CD8-positive, alpha-beta memory T cell (primary cell): ENCODE measurements around the gene BCL2L15. TPM values are rescaled to one million over a fixed set of nuclear protein-coding genes. Genes with fewer than 3 reads are reported as not detected.

Experiments
- CTCF ChIA-PET: fragments of 350-600 bp; sonication (Branson Sonifier 250); formaldehyde crosslinking; loops from one replicate; lab custom pipeline; 2021; ENCODE audit warnings: antibody characterized with exemption; lab: Charles Lee
- POLR2A ChIA-PET: fragments of 350-600 bp; sonication (Branson Sonifier 250); formaldehyde crosslinking; loops from one replicate; lab custom pipeline; 2021; ENCODE audit warnings: antibody characterized with exemption; lab: Charles Lee
- DNase-seq, 5 donors: peaks; one replicate each; pipeline versions ENCODE4 v3.0.0 to v3.0.0-alpha.2; 2020 to 2022; ENCODE audit warnings: mixed read lengths in 1 of 5
- H3K27ac ChIP-seq: one replicate; pipeline ENCODE4 v1.7.0; 2013; ENCODE audit warnings: low read depth, mild to moderate bottlenecking, low read length, moderate library complexity
- H3K27me3 ChIP-seq: 2 replicates; pipeline ENCODE4 v1.7.0; 2013; ENCODE audit warnings: low read length, mild to moderate bottlenecking; ENCODE audit not compliant: insufficient read depth, poor library complexity, severe bottlenecking
- H3K36me3 ChIP-seq: 2 replicates; pipeline ENCODE4 v1.7.0; 2013; ENCODE audit warnings: mild to moderate bottlenecking, low read length, moderate library complexity; ENCODE audit not compliant: insufficient read depth
- H3K4me1 ChIP-seq: 2 replicates; pipeline ENCODE4 v1.7.0; 2013; ENCODE audit warnings: mild to moderate bottlenecking, low read length, moderate library complexity; ENCODE audit not compliant: insufficient read depth
- H3K4me3 ChIP-seq: 2 replicates; pipeline ENCODE4 v1.7.0; 2013; ENCODE audit warnings: mild to moderate bottlenecking, low read length
- H3K9me3 ChIP-seq: 2 replicates; pipeline ENCODE4 v1.7.0; 2013; ENCODE audit warnings: mild to moderate bottlenecking, low read length
- H3K27ac Mint-ChIP-seq, 8 donors: one replicate each; pipeline ENCODE4 v1.8.0; 2020 to 2021; ENCODE audit warnings: mixed read lengths in 8 of 8, mild to moderate bottlenecking in 6 of 8, inconsistent platforms in 3 of 8, moderate library complexity in 3 of 8
- H3K27me3 Mint-ChIP-seq, 2 donors: one replicate each; pipeline ENCODE4 v1.8.0; 2020 to 2021; ENCODE audit warnings: mixed read lengths in 2 of 2, mild to moderate bottlenecking in 1 of 2, moderate library complexity in 1 of 2
- H3K36me3 Mint-ChIP-seq, 3 donors: one replicate each; pipeline ENCODE4 v1.8.0; 2020 to 2021; ENCODE audit warnings: mixed read lengths in 3 of 3, inconsistent platforms in 1 of 3, mild to moderate bottlenecking in 1 of 3
- H3K4me1 Mint-ChIP-seq, 3 donors: one replicate each; pipeline ENCODE4 v1.8.0; 2020 to 2021; ENCODE audit warnings: mixed read lengths in 3 of 3, inconsistent platforms in 1 of 3, mild to moderate bottlenecking in 1 of 3
- H3K4me3 Mint-ChIP-seq, 7 donors: one replicate each; pipeline ENCODE4 v1.8.0; 2020 to 2021; ENCODE audit warnings: mixed read lengths in 7 of 7, mild to moderate bottlenecking in 6 of 7, moderate library complexity in 4 of 7, inconsistent platforms in 2 of 7
- H3K9me3 Mint-ChIP-seq, 5 donors: one replicate each; pipeline ENCODE4 v1.8.0; 2020 to 2022; ENCODE audit warnings: mixed read lengths in 5 of 5, mild to moderate bottlenecking in 3 of 5, moderate library complexity in 2 of 5, inconsistent platforms in 1 of 5
- polyA plus RNA-seq: library from polyadenylated mRNA; unstranded; fragments of 300-500 nt; fragmentation: Illumina TruSeq; gene quantifications from one replicate; pipeline ENCODE4 v1.2.3, GENCODE V29; 2021
- total RNA-seq, 2 experiments: library from RNA; stranded (reverse); gene quantifications; one replicate each; pipeline ENCODE4 v1.2.3, GENCODE V29; 2021

Gene BCL2L15
- total and polyA plus RNA-seq, 3 experiments from 2014 or later: 1.2 to 1.9 TPM; not detected in 1

GRCh38 chr1:113930499-113931161 is 43.2 kb upstream of the BCL2L15 start:
- ChIA-PET POLR2A (interaction anchor here (0.6 to 4.3 kb wide), 14 partner anchors 10 to 173 kb away, joined by 3 to 95 read pairs (median 5); partner anchors contain the start of genes AP4B1, DCLRE1B, PHTF1 and RSBN1), CTCF (interaction anchor here (0.8 to 9.7 kb wide), 15 partner anchors 9 to 352 kb away, joined by 3 to 95 read pairs (median 5); partner anchors contain the start of genes AP4B1, DCLRE1B and RSBN1)
- peak; percentile 61 to 91 (median 88) for DNase-seq
- no peaks in the 10 kb centered on the region for H3K9me3 Mint-ChIP-seq
- H3K27ac ChIP-seq: peak overlapping the region; percentile 99
- peaks cover 54% of the 10 kb centered on the region for H3K4me1 ChIP-seq
- no peaks in the 10 kb centered on the region for H3K9me3 ChIP-seq
- peak overlapping the region; percentile 97 to 99 (median 99) for H3K27ac Mint-ChIP-seq
- peaks cover 61 to 73% (median 69%) of the 10 kb centered on the region in 3 donors for H3K4me1 Mint-ChIP-seq
- H3K36me3 ChIP-seq: no peaks in the 10 kb centered on the region
- peaks cover 0 to 12% of the 10 kb centered on the region in 2 donors for H3K27me3 Mint-ChIP-seq
- peak overlapping the region; percentile 90 to 100 (median 95) for H3K4me3 Mint-ChIP-seq
- no peaks in the 10 kb centered on the region for H3K27me3 ChIP-seq
- H3K36me3 Mint-ChIP-seq: peaks cover 2 to 37% (median 3%) of the 10 kb centered on the region in 3 donors
- peak overlapping the region; percentile 89 for H3K4me3 ChIP-seq

DNA sequence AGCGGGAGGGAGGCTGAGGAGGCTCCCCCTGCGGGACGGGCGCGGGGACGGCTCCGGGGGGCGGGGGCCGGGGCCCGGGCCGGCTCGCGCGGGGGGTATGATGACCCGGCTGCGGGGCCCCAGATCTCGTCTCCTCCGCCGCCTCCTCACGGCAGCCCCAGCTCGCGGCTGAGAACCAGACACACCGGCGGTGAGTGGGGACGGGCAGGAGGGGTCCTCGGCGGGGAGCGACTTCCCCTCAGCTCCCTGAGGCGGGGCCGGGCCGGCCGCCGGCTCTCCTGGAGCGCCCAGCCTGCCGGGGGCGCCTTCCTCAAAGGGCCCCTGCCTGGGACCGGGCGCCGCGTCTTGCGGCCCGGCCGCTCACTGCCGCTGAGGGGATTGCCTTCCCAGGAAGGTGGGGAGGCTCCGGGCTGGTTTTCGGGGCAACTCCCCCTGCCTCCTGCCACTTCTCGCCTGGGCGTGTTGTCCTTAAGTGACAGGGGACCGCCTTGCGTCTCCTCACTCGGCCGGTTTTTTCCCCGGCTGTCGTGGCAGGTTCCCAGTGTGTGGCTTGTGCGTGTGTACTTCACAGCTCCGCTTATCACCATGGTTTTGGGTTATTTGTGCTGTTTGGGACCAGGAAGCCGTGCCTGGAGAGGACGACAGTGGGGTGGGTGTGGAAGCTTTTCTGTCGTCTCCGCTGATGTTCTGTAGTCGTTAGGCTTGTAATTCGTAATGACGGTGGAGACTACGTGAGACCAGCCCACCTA is 42.5 kb upstream of the BCL2L15 start:
- H3K4me1 Mint-ChIP-seq: peaks cover 55 to 66% (median 62%) of the 10 kb centered on the region in 3 donors
- ChIA-PET CTCF (interaction anchor here (0.8 to 9.7 kb wide), 19 partner anchors 10 to 353 kb away, joined by 3 to 95 read pairs (median 5); partner anchors contain the start of genes AP4B1, DCLRE1B and RSBN1), POLR2A (interaction anchor here (0.6 to 4.3 kb wide), 19 partner anchors 11 to 581 kb away, joined by 3 to 95 read pairs (median 5); partner anchors contain the start of genes AP4B1, DCLRE1B, PHTF1 and RSBN1)
- H3K36me3 Mint-ChIP-seq: peaks cover 2 to 31% (median 3%) of the 10 kb centered on the region in 3 donors
- no peaks in the 10 kb centered on the region for H3K9me3 Mint-ChIP-seq
- H3K27me3 Mint-ChIP-seq: peaks cover 0 to 12% of the 10 kb centered on the region in 2 donors
- H3K4me1 ChIP-seq: peaks cover 48% of the 10 kb centered on the region
- DNase-seq: peak; percentile 64 to 90 (median 86)
- peak overlapping the region; percentile 97 to 99 (median 99) for H3K27ac Mint-ChIP-seq
- peak overlapping the region; percentile 99 for H3K27ac ChIP-seq
- H3K27me3 ChIP-seq: no peaks in the 10 kb centered on the region
- no peaks in the 10 kb centered on the region for H3K36me3 ChIP-seq
- H3K4me3 ChIP-seq: peak overlapping the region; percentile 89
- peak overlapping the region; percentile 90 to 100 (median 95) for H3K4me3 Mint-ChIP-seq
- no peaks in the 10 kb centered on the region for H3K9me3 ChIP-seq

DNA sequence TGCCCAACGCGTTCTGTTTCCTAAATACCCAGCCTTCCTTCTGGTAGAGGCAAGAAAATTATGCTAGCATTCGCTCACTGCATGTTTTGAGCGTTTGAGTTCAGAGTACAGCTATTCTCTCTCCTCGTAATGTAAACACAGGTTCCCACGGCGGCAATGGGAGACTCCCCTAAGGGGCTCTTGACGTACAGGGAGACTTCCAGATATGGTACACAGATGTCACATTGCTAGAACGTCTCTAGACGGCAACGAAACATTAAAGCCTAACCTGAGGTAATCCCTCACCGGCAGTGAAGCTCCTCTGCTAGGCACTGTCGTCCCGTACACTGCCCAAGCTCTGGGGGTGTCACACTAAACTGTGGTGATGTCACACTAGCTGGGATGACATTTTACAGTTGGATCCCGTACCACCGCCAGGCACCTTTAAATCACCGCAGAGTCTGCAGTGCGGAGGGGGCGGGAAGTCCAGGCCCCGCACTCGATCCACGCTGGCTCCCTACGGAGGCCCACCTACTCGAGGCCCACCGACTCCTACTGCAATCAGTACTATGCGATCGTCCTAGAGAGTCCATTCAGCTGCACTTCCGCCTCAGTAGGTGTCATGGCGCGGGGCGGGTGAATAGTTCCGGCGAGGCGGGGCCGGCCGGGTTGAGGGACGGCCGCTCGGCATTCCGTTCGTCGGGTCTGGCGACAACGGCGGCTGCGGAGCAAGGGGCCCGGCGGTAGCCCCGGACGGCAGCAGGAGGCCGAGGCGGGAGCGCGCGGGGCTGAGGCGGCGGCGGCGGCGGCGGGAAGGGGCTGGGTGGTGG is 41.8 kb upstream of the BCL2L15 start, which contains the start of gene HIPK1:
HIPK1 (plus strand) TSS at position 384 of the 809 bp plus-strand sequence.
- H3K4me1 Mint-ChIP-seq: peaks cover 51 to 58% (median 55%) of the 10 kb centered on the region in 3 donors
- peak within 1 kb of the TSS; percentile 92 for H3K4me3 ChIP-seq
- ChIA-PET POLR2A (interaction anchor here (0.6 to 4.3 kb wide), 14 partner anchors 11 to 582 kb away, joined by 3 to 95 read pairs (median 6); partner anchors contain the start of genes AP4B1, DCLRE1B, RSBN1 and TRIM33), CTCF (interaction anchor here (0.7 to 9.7 kb wide), 14 partner anchors 11 to 354 kb away, joined by 3 to 95 read pairs (median 6); partner anchors contain the start of genes AP4B1, DCLRE1B, PHTF1 and RSBN1)
- H3K36me3 Mint-ChIP-seq: peaks cover 2 to 28% (median 3%) of the 10 kb centered on the region in 3 donors
- DNase-seq: peak; percentile 87 to 94 (median 90)
- peaks cover 0 to 12% of the 10 kb centered on the region in 2 donors for H3K27me3 Mint-ChIP-seq
- peak within 1 kb of the TSS; percentile 94 to 100 (median 99) for H3K4me3 Mint-ChIP-seq
- peak within 1 kb of the TSS; percentile 99 for H3K27ac ChIP-seq
- peaks cover 40% of the 10 kb centered on the region for H3K4me1 ChIP-seq
- H3K9me3 ChIP-seq: no peaks in the 10 kb centered on the region
- H3K27me3 ChIP-seq: no peaks in the 10 kb centered on the region
- H3K9me3 Mint-ChIP-seq: no peaks in the 10 kb centered on the region
- H3K27ac Mint-ChIP-seq: peak within 1 kb of the TSS; percentile 98 to 100 (median 100)
- no peaks in the 10 kb centered on the region for H3K36me3 ChIP-seq

- peaks cover 0 to 12% of the 10 kb centered on the region in 2 donors for H3K27me3 Mint-ChIP-seq
- H3K27ac Mint-ChIP-seq: peak overlapping the region; percentile 98 to 100 (median 100)
- H3K4me1 Mint-ChIP-seq: peaks cover 44 to 51% (median 47%) of the 10 kb centered on the region in 3 donors
- ChIA-PET CTCF (interaction anchor here (0.7 to 9.7 kb wide), 12 partner anchors 10 to 170 kb away, joined by 3 to 95 read pairs (median 8); partner anchors contain the start of genes AP4B1, DCLRE1B, PHTF1 and RSBN1), POLR2A (interaction anchor here (0.8 to 4.3 kb wide), 8 partner anchors 12 to 413 kb away, joined by 3 to 95 read pairs (median 18); partner anchors contain the start of genes AP4B1, DCLRE1B and RSBN1)
- H3K27me3 ChIP-seq: no peaks in the 10 kb centered on the region
- peaks cover 0 to 22% (median 2%) of the 10 kb centered on the region in 3 donors for H3K36me3 Mint-ChIP-seq
- peak overlapping the region; percentile 99 for H3K27ac ChIP-seq
- peak overlapping the region; percentile 92 for H3K4me3 ChIP-seq
- no peaks in the 10 kb centered on the region for H3K9me3 ChIP-seq
- no peak for DNase-seq
- peak overlapping the region; percentile 94 to 100 (median 99) for H3K4me3 Mint-ChIP-seq
- H3K36me3 ChIP-seq: no peaks in the 10 kb centered on the region
- H3K4me1 ChIP-seq: peaks cover 32% of the 10 kb centered on the region
- no peaks in the 10 kb centered on the region for H3K9me3 Mint-ChIP-seq
These were observed 41.0 kb upstream of the BCL2L15 start for GRCh38 chr1:113928187-113928930.

- Mint-ChIP-seq H3K36me3 (peaks cover 0 to 7% (median 0%) of the 10 kb centered on the region in 3 donors), H3K27ac (peak overlapping the region in 2 of 8 donors; percentile 10 to 43), H3K4me1 (peaks cover 14 to 18% (median 15%) of the 10 kb centered on the region in 3 donors), H3K27me3 (peaks cover 4 to 6% of the 10 kb centered on the region in 2 donors), H3K4me3 (no peak overlapping the region), H3K9me3 (no peaks in the 10 kb centered on the region)
- DNase-seq: no peak
- no peak overlapping the region for H3K4me3 ChIP-seq
- ChIA-PET POLR2A (interaction anchor here (0.8 kb wide), 1 partner anchor 54 kb away, joined by 4 read pairs; no protein-coding TSS in a partner anchor), CTCF (no interaction called here)
- no peak overlapping the region for H3K27ac ChIP-seq
- peaks cover 9% of the 10 kb centered on the region for H3K4me1 ChIP-seq
- H3K9me3 ChIP-seq: no peaks in the 10 kb centered on the region
- no peaks in the 10 kb centered on the region for H3K36me3 ChIP-seq
- H3K27me3 ChIP-seq: no peaks in the 10 kb centered on the region
These were observed 37.1 kb upstream of the BCL2L15 start for GRCh38 chr1:113924473-113924872.

DNA sequence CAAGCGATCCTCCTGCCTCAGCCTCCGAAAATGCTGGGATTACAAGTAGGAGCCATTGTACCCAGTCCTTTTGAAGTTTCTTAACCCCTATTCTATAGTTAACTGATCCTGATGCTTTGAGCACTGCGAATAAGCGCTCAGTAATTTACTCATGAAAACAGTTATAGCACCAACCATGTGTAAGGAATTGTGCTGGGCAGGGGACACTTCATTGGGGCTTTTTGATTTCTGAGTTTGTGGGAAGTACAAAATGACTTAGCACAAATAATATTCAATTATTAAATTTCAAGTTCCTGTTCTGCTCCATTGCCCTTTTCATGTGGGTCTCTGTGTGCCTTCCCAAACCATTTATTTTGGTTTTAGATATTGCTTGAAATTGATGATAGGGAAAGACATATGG is 35.6 kb upstream of the BCL2L15 start:
- H3K27me3 ChIP-seq: no peaks in the 10 kb centered on the region
- POLR2A ChIA-PET: no interaction called here
- no peak overlapping the region for H3K4me3 ChIP-seq
- H3K9me3 ChIP-seq: no peaks in the 10 kb centered on the region
- H3K36me3 ChIP-seq: no peaks in the 10 kb centered on the region
- peaks cover 0 to 6% of the 10 kb centered on the region in 2 donors for H3K27me3 Mint-ChIP-seq
- peaks cover 3 to 4% (median 4%) of the 10 kb centered on the region in 3 donors for H3K4me1 Mint-ChIP-seq
- peaks cover under 1% of the 10 kb centered on the region for H3K4me1 ChIP-seq
- CTCF ChIA-PET: no interaction called here
- no peaks in the 10 kb centered on the region for H3K9me3 Mint-ChIP-seq
- H3K27ac ChIP-seq: no peak overlapping the region
- H3K36me3 Mint-ChIP-seq: no peaks in the 10 kb centered on the region
- no peak for DNase-seq
- H3K4me3 Mint-ChIP-seq: no peak overlapping the region
- H3K27ac Mint-ChIP-seq: peak overlapping the region in 1 of 8 donors; percentile 17
